Mesothelial cell of epicardium (in vitro differentiated cells): Measurements from ENCODE around the gene SEMA5B. TPM values are rescaled to one million over a fixed set of nuclear protein-coding genes. Genes with fewer than 3 reads are reported as not detected.
A peak's percentile ranks its signal among the peaks of the same experiment; 100 is the strongest.

ENCODE experiments used
- DNase-seq, 2 experiments: peaks; one replicate each; pipeline ENCODE4 v3.0.0; 2021; ENCODE audit warnings: low spot score in 2 of 2; ENCODE audit not compliant: unreplicated experiment in 2 of 2
- H3K27ac Mint-ChIP-seq: 2 replicates; pipeline ENCODE4 v1.8.0; 2021; ENCODE audit warnings: mixed read lengths
- H3K27me3 Mint-ChIP-seq: 2 replicates; pipeline ENCODE4 v1.8.0; 2021; ENCODE audit warnings: low read depth, mixed read lengths
- H3K36me3 Mint-ChIP-seq: 2 replicates; pipeline ENCODE4 v1.8.0; 2021; ENCODE audit warnings: mixed read lengths
- H3K4me1 Mint-ChIP-seq: 2 replicates; pipeline ENCODE4 v1.8.0; 2021; ENCODE audit warnings: mixed read lengths
- H3K4me3 Mint-ChIP-seq: 2 replicates; pipeline ENCODE4 v1.8.0; 2021; ENCODE audit warnings: mild to moderate bottlenecking, moderate library complexity, mixed read lengths
- H3K9me3 Mint-ChIP-seq: 2 replicates; pipeline ENCODE4 v1.8.0; 2021; ENCODE audit warnings: mixed read lengths
- CTCF ChIP-seq: fragments of 200-600 bp; sonication (generic); IDR thresholded peaks from one replicate; pipeline ENCODE4 v1.5.0; 2021; ENCODE audit warnings: antibody characterized with exemption; ENCODE audit not compliant: unreplicated experiment
- total RNA-seq: library from RNA; stranded (reverse); gene quantifications from 3 replicates; pipeline ENCODE4 v1.2.1, GENCODE V29; 2021

Gene SEMA5B
- total RNA-seq = 0.20 to 0.51 TPM (median 0.27 TPM) in 3 replicates

- no peaks in the 10 kb centered on the region for H3K36me3 Mint-ChIP-seq
- H3K4me3 Mint-ChIP-seq = peak within 1 kb of the TSS; percentile 69
- H3K27ac Mint-ChIP-seq = no peak within 1 kb of the TSS
- TF ChIP-seq CTCF = no peak
- H3K9me3 Mint-ChIP-seq = peaks cover 3% of the 10 kb centered on the region
- DNase-seq = peak; percentile 32 to 69
- H3K4me1 Mint-ChIP-seq = peaks cover 20% of the 10 kb centered on the region
- H3K27me3 Mint-ChIP-seq = peaks cover 71% of the 10 kb centered on the region
Measured at GRCh38 chr3:123027292-123028232, at the start of gene SEMA5B. Gene SEMA5B, minus strand, starts transcription at chr3:123027763. Its CDS starts 66,500 bp downstream, at chr3:122961263.

GRCh38 chr3:123076496-123077418, 49.2 kb upstream of the SEMA5B start:
- Mint-ChIP-seq H3K27me3 (no peaks in the 10 kb centered on the region), H3K36me3 (no peaks in the 10 kb centered on the region), H3K4me1 (peaks cover 6% of the 10 kb centered on the region), H3K27ac (no peak overlapping the region), H3K9me3 (no peaks in the 10 kb centered on the region), H3K4me3 (no peak overlapping the region)
- DNase-seq = no peak
- no peak for TF ChIP-seq CTCF

GRCh38 chr3:123076112-123076495, 48.5 kb upstream of the SEMA5B start:
- no peak for DNase-seq
- no peaks in the 10 kb centered on the region for H3K9me3 Mint-ChIP-seq
- no peak for TF ChIP-seq CTCF
- H3K27me3 Mint-ChIP-seq = no peaks in the 10 kb centered on the region
- H3K36me3 Mint-ChIP-seq = no peaks in the 10 kb centered on the region
- peaks cover 10% of the 10 kb centered on the region for H3K4me1 Mint-ChIP-seq
- H3K4me3 Mint-ChIP-seq = no peak overlapping the region
- H3K27ac Mint-ChIP-seq = no peak overlapping the region

GRCh38 chr3:123075359-123075758, 47.8 kb upstream of the SEMA5B start:
- Mint-ChIP-seq H3K36me3 (no peaks in the 10 kb centered on the region), H3K27me3 (no peaks in the 10 kb centered on the region), H3K9me3 (no peaks in the 10 kb centered on the region), H3K27ac (no peak overlapping the region), H3K4me3 (no peak overlapping the region), H3K4me1 (peaks cover 14% of the 10 kb centered on the region)
- TF ChIP-seq CTCF = no peak
- no peak for DNase-seq

- peaks cover 27% of the 10 kb centered on the region for H3K4me1 Mint-ChIP-seq
- H3K27me3 Mint-ChIP-seq = peaks cover 9% of the 10 kb centered on the region
- no peak for DNase-seq
- no peaks in the 10 kb centered on the region for H3K36me3 Mint-ChIP-seq
- no peak overlapping the region for H3K27ac Mint-ChIP-seq
- TF ChIP-seq CTCF = no peak
- no peaks in the 10 kb centered on the region for H3K9me3 Mint-ChIP-seq
- no peak overlapping the region for H3K4me3 Mint-ChIP-seq
Measured at GRCh38 chr3:123072564-123072963, 45.0 kb upstream of the SEMA5B start.
